ENCODE results near the gene APOBEC3C.

- no peak for TF ChIP-seq POLR2A (IDR thresholded peaks at IDR 0.05; ENCODE audit: low read length)
- no peak for TF ChIP-seq GATA1 (IDR thresholded peaks at IDR 0.05; ENCODE audit: low read depth, low read length)
These were observed 42.9 kb upstream of the APOBEC3C start for GRCh38 chr22:38971202-38971601.

Measured in erythroblast (primary cell).